Kidney (tissue), 14 donors: Measurements from ENCODE around the gene TRMT6. TPM values are rescaled to one million over a fixed set of nuclear protein-coding genes. Genes with fewer than 3 reads are reported as not detected.

Experiments used
- DNase-seq, 5 donors: peaks; one replicate each; pipeline ENCODE4 v3.0.0-alpha.2; 2013 to 2020
- FAIRE-seq: peaks from 2 replicates; lab custom pipeline; 2012; peaks lifted over from hg19 to GRCh38; lab: Jason Lieb, UNC
- H3K27ac ChIP-seq, 2 donors: one replicate each; pipeline ENCODE4 v1.7.0; 2013; ENCODE audit warnings: low read depth in 2 of 2, low read length in 2 of 2, inconsistent platforms in 1 of 2
- H3K27me3 ChIP-seq: one replicate; pipeline ENCODE4 v1.7.1; 2013; ENCODE audit warnings: low read length, inconsistent platforms; ENCODE audit not compliant: control insufficient read depth, insufficient read depth
- H3K36me3 ChIP-seq, 3 donors: one replicate each; pipeline versions ENCODE4 v1.7.0 to v1.7.1; 2013; ENCODE audit warnings: low read length in 3 of 3, control low read depth in 1 of 3, inconsistent platforms in 1 of 3; ENCODE audit not compliant: insufficient read depth in 3 of 3, control insufficient read depth in 2 of 3
- H3K4me1 ChIP-seq, 3 donors: one replicate each; pipeline versions ENCODE4 v1.7.0 to v1.7.1; 2013; ENCODE audit warnings: low read length in 3 of 3, inconsistent platforms in 1 of 3, low read depth in 1 of 3; ENCODE audit not compliant: control insufficient read depth in 2 of 3, insufficient read depth in 2 of 3
- H3K4me3 ChIP-seq, 3 donors: one replicate each; pipeline versions ENCODE4 v1.7.0 to v1.8.1; 2013; ENCODE audit warnings: low read length in 3 of 3, control low read depth in 1 of 3, inconsistent platforms in 1 of 3
- H3K9ac ChIP-seq, 3 donors: one replicate each; pipeline versions ENCODE4 v1.7.0 to v1.7.1; 2013; ENCODE audit warnings: low read length in 3 of 3, control low read depth in 1 of 3, inconsistent platforms in 1 of 3
- H3K9me3 ChIP-seq, 3 donors: one replicate each; pipeline versions ENCODE4 v1.7.0 to v1.7.1; 2013; ENCODE audit warnings: low read length in 3 of 3, control low read depth in 1 of 3, inconsistent platforms in 1 of 3; ENCODE audit not compliant: control insufficient read depth in 2 of 3, insufficient read depth in 1 of 3
- CTCF ChIP-seq: IDR thresholded peaks from 3 replicates; pipeline ENCODE4 v1.5.1; 2012; ENCODE audit warnings: mild to moderate bottlenecking, moderate library complexity, borderline replicate concordance; ENCODE audit not compliant: insufficient read depth; ENCODE audit errors: extremely low read depth
- intact Hi-C: fragments of 100-400 bp; cut with DNase I; formaldehyde crosslinking; loops from one replicate; pipeline ENCODE4 v1.11.1; 2022
- polyA plus RNA-seq: library from polyadenylated mRNA; stranded (reverse); fragments of 350-450 nt; fragmentation: Illumina TruSeq; extraction: RNeasy Lipid Tissue Mini Kit (QIAGEN cat#74804); gene quantifications from one replicate; pipeline ENCODE4 v1.2.3, GENCODE V29; 2014; ENCODE audit warnings: low read depth, low replicate concordance; ENCODE audit not compliant: insufficient read depth
- total RNA-seq: library from RNA; stranded (reverse); fragmentation: NEBNext Ultra II Directional; extraction: Animal tissue kit (Norgen Biotek cat#: 25700); gene quantifications from one replicate; pipeline ENCODE4 v1.2.1, GENCODE V29; 2021
- donor health status: control.
- donor health status: control.
- donor health status: control.
- donor health status: control.
- donor health status: control.
- donor health status: DM: yes; HTN: yes; CAD: no.
- donor health status: Normal renal cell carcinoma (clear cell type).

Gene TRMT6
- total and polyA plus RNA-seq, 2 donors from 2014 or later, result 9.1 to 12.3 TPM

DNA sequence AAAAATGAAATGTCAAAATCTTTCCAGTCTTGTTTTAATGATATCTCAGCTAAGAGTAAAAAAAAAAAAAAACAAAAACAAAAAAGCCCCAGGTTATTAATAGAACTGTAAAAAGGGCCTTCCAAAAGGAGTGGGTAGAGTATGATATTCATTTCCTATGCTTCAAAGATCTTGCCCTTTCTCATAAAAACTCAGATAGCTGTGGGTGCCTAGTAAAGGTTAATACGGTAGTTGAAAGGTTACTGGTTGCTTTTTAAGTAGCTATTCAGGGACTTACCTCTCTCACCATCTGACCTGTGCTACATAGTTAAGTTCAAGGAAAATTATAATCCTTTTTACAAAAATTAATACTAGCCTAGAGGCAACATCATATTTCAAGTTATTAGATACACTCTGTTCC, 14.9 kb downstream of the TRMT6 start:
- FAIRE-seq (no peak), DNase-seq (no peak)

GRCh38 chr20:5933802-5934436, 16.4 kb downstream of the TRMT6 start:
- Histone ChIP-seq H3K4me3 (no peak overlapping the region), H3K36me3 (no peaks in the 10 kb centered on the region), H3K4me1 (no peaks in the 10 kb centered on the region), H3K9me3 (no peaks in the 10 kb centered on the region), H3K9ac (no peak overlapping the region), H3K27me3 (no peaks in the 10 kb centered on the region), H3K27ac (no peak overlapping the region)
- intact Hi-C loops, result no loop called here
- DNase-seq (peak in 1 of 5 donors; percentile 15), FAIRE-seq (no peak)
- no peak for TF ChIP-seq CTCF

More for the DNA sequence above, 14.9 kb downstream of the TRMT6 start:
- Histone ChIP-seq H3K4me3 (no peak overlapping the region), H3K9me3 (no peaks in the 10 kb centered on the region), H3K4me1 (no peaks in the 10 kb centered on the region), H3K27me3 (no peaks in the 10 kb centered on the region), H3K36me3 (peaks cover 0 to 8% (median 0%) of the 10 kb centered on the region in 3 donors), H3K9ac (no peak overlapping the region), H3K27ac (no peak overlapping the region)
- intact Hi-C loops, result no loop called here
- no peak for TF ChIP-seq CTCF

GRCh38 chr20:5932796-5933195, 17.5 kb downstream of the TRMT6 start:
- no peak for FAIRE-seq

More at GRCh38 chr20:5932796-5933195, 17.5 kb downstream of the TRMT6 start:
- TF ChIP-seq CTCF, result no peak
- no peak overlapping the region for H3K9ac ChIP-seq
- H3K27me3 ChIP-seq, result no peaks in the 10 kb centered on the region
- H3K4me1 ChIP-seq, result no peaks in the 10 kb centered on the region
- DNase-seq, result no peak
- H3K27ac ChIP-seq, result no peak overlapping the region
- no peak overlapping the region for H3K4me3 ChIP-seq
- H3K36me3 ChIP-seq, result no peaks in the 10 kb centered on the region
- intact Hi-C loops, result no loop called here
- H3K9me3 ChIP-seq, result no peaks in the 10 kb centered on the region
